Measurements from ENCODE around the gene PATZ1. TPM values are rescaled to one million over a fixed set of nuclear protein-coding genes. Genes with fewer than 3 reads are reported as not detected.

PATZ1 gene
- total RNA-seq, 2 experiments from 2014 or later, result 49.2 to 53.4 TPM

- Histone ChIP-seq H3K9me3 (ENCODE audit: low read length) (0 out of 2 replicates have a peak, but pooled peaks cover 3% of the 10 kb centered on the region), H3K4me1 (ENCODE audit: insufficient read depth, low read length, poor library complexity, severe bottlenecking) (peaks cover 71% of the 10 kb centered on the region), H3K79me2 (ENCODE audit: insufficient read depth, low read depth, low read length) (peaks cover 19% of the 10 kb centered on the region; the same call in 1 of the 2 replicates), H3K27ac (ENCODE audit: low read depth, low read length, poor library complexity, severe bottlenecking) (peak overlapping the region; percentile 88), H2AFZ (ENCODE audit: low read length) (peak overlapping the region; percentile 49; the same call in 1 of the 2 replicates), H3K4me3 (ENCODE audit: low read depth, low read length, poor library complexity, severe bottlenecking) (peak overlapping the region; percentile 72), H3K4me2 (ENCODE audit: low read length) (peak overlapping the region; percentile 99), H4K20me1 (ENCODE audit: insufficient read depth, low read length) (no peaks in the 10 kb centered on the region), H3K36me3 (ENCODE audit: insufficient read depth, low read length) (peaks cover 11% of the 10 kb centered on the region), H3K9me2 (ENCODE audit: insufficient read depth, low read length) (no peaks in the 10 kb centered on the region)
- CTCF ChIA-PET (ENCODE audit: unreplicated experiment), result no interaction called here
- POLR2A ChIA-PET, result interaction anchor here (0.6 to 4.9 kb wide), 13 partner anchors 8 to 372 kb away, joined by 3 to 18 read pairs (median 3); partner anchors contain the start of genes LIMK2, MORC2, PISD and TUG1
- DNase-seq (ENCODE audit: low spot score), result peak; percentile 42
- BruUV-seq (replicated peaks), result no TSS peak
- intact Hi-C loops (cut with micrococcal nuclease; ENCODE audit: unreplicated experiment), result no loop called here
- TF ChIP-seq EZH2phosphoT487 (IDR thresholded peaks at IDR 0.05; ENCODE audit: borderline replicate concordance, low read depth, low read length) (no peak), CTCF (conservative IDR thresholded peaks at IDR 0.05; ENCODE audit: low read length) (no peak)
These were observed 56.8 kb downstream of the PATZ1 start for GRCh38 chr22:31289344-31289743.

GRCh38 chr22:31288496-31289240, 57.5 kb downstream of the PATZ1 start:
- Histone ChIP-seq H3K4me3 (ENCODE audit: low read depth, low read length, poor library complexity, severe bottlenecking) (peak overlapping the region; percentile 72), H3K4me1 (ENCODE audit: insufficient read depth, low read length, poor library complexity, severe bottlenecking) (peaks cover 68% of the 10 kb centered on the region), H4K20me1 (ENCODE audit: insufficient read depth, low read length) (no peaks in the 10 kb centered on the region), H3K79me2 (ENCODE audit: insufficient read depth, low read depth, low read length) (peaks cover 19% of the 10 kb centered on the region; the same call in 1 of the 2 replicates), H3K36me3 (ENCODE audit: insufficient read depth, low read length) (peaks cover 15% of the 10 kb centered on the region), H3K9me3 (ENCODE audit: low read length) (no peaks in the 10 kb centered on the region), H3K4me2 (ENCODE audit: low read length) (peak overlapping the region; percentile 99), H3K27ac (ENCODE audit: low read depth, low read length, poor library complexity, severe bottlenecking) (peak overlapping the region; percentile 88), H3K9me2 (ENCODE audit: insufficient read depth, low read length) (no peaks in the 10 kb centered on the region), H2AFZ (ENCODE audit: low read length) (no peak overlapping the region; the same call in 1 of the 2 replicates)
- TF ChIP-seq EZH2phosphoT487 (IDR thresholded peaks at IDR 0.05; ENCODE audit: borderline replicate concordance, low read depth, low read length), result no peak
- TF ChIP-seq CTCF (conservative IDR thresholded peaks at IDR 0.05; ENCODE audit: low read length), result no peak
- POLR2A ChIA-PET, result interaction anchor here (0.6 to 4.9 kb wide), 10 partner anchors 9 to 373 kb away, joined by 3 to 18 read pairs (median 3); partner anchors contain the start of genes MORC2, PISD and TUG1
- BruUV-seq (replicated peaks), result no TSS peak
- intact Hi-C loops (cut with micrococcal nuclease; ENCODE audit: unreplicated experiment), result no loop called here
- CTCF ChIA-PET (ENCODE audit: unreplicated experiment), result no interaction called here
- peak; percentile 59 for DNase-seq (ENCODE audit: low spot score)

All from OCI-LY7 (cell line).